Neuronal stem cell (in vitro differentiated cells): ENCODE results near the gene TGFBR1.

Source experiments
- DNase-seq: peaks from one replicate; pipeline ENCODE4 v3.0.0-alpha.2; 2013; ENCODE audit warnings: low spot score
- H2AFZ ChIP-seq: one replicate; pipeline ENCODE4 v1.6.1; 2013; ENCODE audit warnings: mild to moderate bottlenecking, low read length, inconsistent platforms
- H2AK5ac ChIP-seq: 2 replicates; pipeline ENCODE4 v1.6.1; 2013; ENCODE audit warnings: low read depth, mild to moderate bottlenecking, inconsistent platforms, low read length, moderate library complexity, mixed read lengths
- H2BK120ac ChIP-seq: 2 replicates; pipeline ENCODE4 v1.6.1; 2013; ENCODE audit warnings: low read depth, mild to moderate bottlenecking, inconsistent platforms, low read length, moderate library complexity, mixed read lengths
- H2BK12ac ChIP-seq: one replicate; pipeline ENCODE4 v1.6.1; 2013; ENCODE audit warnings: low read length, inconsistent platforms
- H2BK15ac ChIP-seq: 2 replicates; pipeline ENCODE4 v1.6.1; 2013; ENCODE audit warnings: mild to moderate bottlenecking, low read length, inconsistent platforms, mixed read lengths
- H2BK5ac ChIP-seq: one replicate; pipeline ENCODE4 v1.6.1; 2013; ENCODE audit warnings: inconsistent platforms, mild to moderate bottlenecking, low read length, moderate library complexity
- H3K14ac ChIP-seq: one replicate; pipeline ENCODE4 v1.6.1; 2013; ENCODE audit warnings: low read length, inconsistent platforms
- H3K18ac ChIP-seq: 2 replicates; pipeline ENCODE4 v1.6.1; 2013; ENCODE audit warnings: low read length, inconsistent platforms
- H3K23ac ChIP-seq: 2 replicates; pipeline ENCODE4 v1.6.1; 2013; ENCODE audit warnings: low read depth, mild to moderate bottlenecking, mixed read lengths, low read length, inconsistent platforms; ENCODE audit not compliant: poor library complexity
- H3K27ac ChIP-seq: replicated peaks from 3 replicates; pipeline ENCODE4 v1.5.1; 2013; ENCODE audit warnings: low read length, inconsistent platforms
- H3K27me3 ChIP-seq, 3 experiments: 2 replicates each; pipeline ENCODE4 v1.6.1; 2013; ENCODE audit warnings: low read length in 3 of 3, mild to moderate bottlenecking in 2 of 3, inconsistent platforms in 1 of 3, low read depth in 1 of 3, mixed read lengths in 1 of 3, moderate library complexity in 1 of 3; ENCODE audit not compliant: control insufficient read depth in 3 of 3, insufficient read depth in 3 of 3
- H3K36me3 ChIP-seq, 2 donors: replicated peaks in 1 of 2; 2 replicates each; pipeline ENCODE4 v1.6.1; 2013; ENCODE audit warnings: low read length in 2 of 2; ENCODE audit not compliant: control insufficient read depth in 2 of 2, insufficient read depth in 2 of 2
- H3K4ac ChIP-seq: 2 replicates; pipeline ENCODE4 v1.6.1; 2013; ENCODE audit warnings: inconsistent platforms, mild to moderate bottlenecking, low read length, moderate library complexity
- H3K4me1 ChIP-seq, 2 donors: 1 replicate in 1 of 2; 2 replicates in 1 of 2; pipeline ENCODE4 v1.6.1; 2013; ENCODE audit warnings: low read length in 2 of 2, low read depth in 1 of 2; ENCODE audit not compliant: control insufficient read depth in 2 of 2, insufficient read depth in 1 of 2
- H3K4me2 ChIP-seq: one replicate; pipeline ENCODE4 v1.6.1; 2013; ENCODE audit warnings: mild to moderate bottlenecking, low read length, inconsistent platforms; ENCODE audit not compliant: insufficient read depth, poor library complexity, severe bottlenecking
- H3K4me3 ChIP-seq, 2 donors: 2 replicates each; pipeline ENCODE4 v1.5.1; 2013; ENCODE audit warnings: low read length in 2 of 2, mild to moderate bottlenecking in 2 of 2, inconsistent platforms in 1 of 2, moderate library complexity in 1 of 2
- H3K79me1 ChIP-seq: one replicate; pipeline ENCODE4 v1.6.1; 2013; ENCODE audit warnings: low read depth, mild to moderate bottlenecking, inconsistent platforms, low read length, moderate library complexity
- H3K9ac ChIP-seq: one replicate; pipeline ENCODE4 v1.6.1; 2013; ENCODE audit warnings: mild to moderate bottlenecking, low read depth, low read length, inconsistent platforms; ENCODE audit not compliant: poor library complexity
- H3K9me3 ChIP-seq, 2 donors: replicated peaks in 1 of 2; 2 replicates each; pipeline versions ENCODE3 to v1.6.1; 2013; ENCODE audit warnings: low read length in 2 of 2, mild to moderate bottlenecking in 2 of 2, inconsistent platforms in 1 of 2, low read depth in 1 of 2, mixed read lengths in 1 of 2, moderate library complexity in 1 of 2; ENCODE audit not compliant: control insufficient read depth in 2 of 2, insufficient read depth in 1 of 2
- H4K8ac ChIP-seq: one replicate; pipeline ENCODE4 v1.6.1; 2013; ENCODE audit warnings: low read depth, mild to moderate bottlenecking, inconsistent platforms, low read length, moderate library complexity
- H4K91ac ChIP-seq: one replicate; pipeline ENCODE4 v1.6.1; 2013; ENCODE audit warnings: low read length, low read depth, mild to moderate bottlenecking, inconsistent platforms; ENCODE audit not compliant: poor library complexity
- WGBS, 2 donors: extraction: QIAGEN DNeasy Blood & Tissue Kit; methylation state at CpG; one replicate each; pipeline ENCODE4 v1.1.7; 2013; ENCODE audit warnings: missing lambda C conversion rate in 2 of 2, mixed read lengths in 1 of 2; ENCODE audit not compliant: insufficient read length in 2 of 2, insufficient replicate concordance in 1 of 2; ENCODE audit errors: extremely low coverage in 2 of 2; 5-methylcytosine and 5-hydroxymethylcytosine counted together

The TGFBR1 gene

GRCh38 chr9:99063522-99063921 is 41.4 kb upstream of the TGFBR1 start:
- no peak overlapping the region for H3K4me2 ChIP-seq
- no peaks in the 10 kb centered on the region for H3K9me3 ChIP-seq
- no peak overlapping the region for H3K4ac ChIP-seq
- H2BK12ac ChIP-seq: no peak overlapping the region
- no peak overlapping the region for H3K18ac ChIP-seq
- no CpG with 5 or more reads among the region's 1 CpG for whole genome bisulfite sequencing, 2 donors
- H3K4me3 ChIP-seq: no peak overlapping the region
- no peaks in the 10 kb centered on the region for H3K4me1 ChIP-seq
- H2BK5ac ChIP-seq: no peak overlapping the region
- no peak overlapping the region for H3K27ac ChIP-seq
- no peak overlapping the region for H2AFZ ChIP-seq
- no peak overlapping the region for H2AK5ac ChIP-seq
- no peak overlapping the region for H2BK15ac ChIP-seq
- no peak overlapping the region for H3K23ac ChIP-seq
- no peak for DNase-seq
- H3K14ac ChIP-seq: no peak overlapping the region
- H2BK120ac ChIP-seq: no peak overlapping the region
- no peak overlapping the region for H4K91ac ChIP-seq
- no peaks in the 10 kb centered on the region for H3K36me3 ChIP-seq
- H3K79me1 ChIP-seq: no peaks in the 10 kb centered on the region
- no peak overlapping the region for H4K8ac ChIP-seq
- peaks cover 0 to 9% (median 0%) of the 10 kb centered on the region in 3 experiments for H3K27me3 ChIP-seq
- no peak overlapping the region for H3K9ac ChIP-seq

GRCh38 chr9:99066571-99066970 is 38.3 kb upstream of the TGFBR1 start:
- H4K8ac ChIP-seq: no peak overlapping the region
- WGBS, 2 donors: no CpG with 5 or more reads among the region's 3 CpGs
- no peak overlapping the region for H2BK15ac ChIP-seq
- H3K4me1 ChIP-seq: peaks cover 0 to 3% of the 10 kb centered on the region in 2 donors
- H2AFZ ChIP-seq: peak overlapping the region; percentile 26
- no peak overlapping the region for H3K23ac ChIP-seq
- H3K18ac ChIP-seq: no peak overlapping the region
- no peak overlapping the region for H2AK5ac ChIP-seq
- no peak overlapping the region for H4K91ac ChIP-seq
- H2BK120ac ChIP-seq: no peak overlapping the region
- H3K9ac ChIP-seq: no peak overlapping the region
- H3K4me3 ChIP-seq: no peak overlapping the region
- peaks cover 0 to 5% (median 0%) of the 10 kb centered on the region in 3 experiments for H3K27me3 ChIP-seq
- no peak overlapping the region for H3K4ac ChIP-seq
- no peak overlapping the region for H2BK12ac ChIP-seq
- H3K36me3 ChIP-seq: no peaks in the 10 kb centered on the region
- no peak overlapping the region for H3K4me2 ChIP-seq
- H3K14ac ChIP-seq: no peak overlapping the region
- H3K27ac ChIP-seq: no peak overlapping the region
- no peaks in the 10 kb centered on the region for H3K9me3 ChIP-seq
- no peak for DNase-seq
- no peak overlapping the region for H2BK5ac ChIP-seq
- no peaks in the 10 kb centered on the region for H3K79me1 ChIP-seq

GRCh38 chr9:99069075-99069474 is 35.8 kb upstream of the TGFBR1 start:
- Histone ChIP-seq H3K27me3 (peaks cover 0 to 5% (median 0%) of the 10 kb centered on the region in 3 experiments), H3K9ac (no peak overlapping the region), H3K4me2 (no peak overlapping the region), H3K4me1 (peaks cover 0 to 3% of the 10 kb centered on the region in 2 donors), H2BK12ac (no peak overlapping the region), H4K91ac (no peak overlapping the region), H2BK5ac (no peak overlapping the region), H3K23ac (no peak overlapping the region), H3K4me3 (no peak overlapping the region), H3K14ac (no peak overlapping the region), H2BK120ac (no peak overlapping the region), H3K9me3 (no peaks in the 10 kb centered on the region), H2AK5ac (no peak overlapping the region), H3K27ac (no peak overlapping the region), H3K18ac (no peak overlapping the region), H2AFZ (no peak overlapping the region), H3K79me1 (no peaks in the 10 kb centered on the region), H3K36me3 (no peaks in the 10 kb centered on the region), H2BK15ac (no peak overlapping the region), H4K8ac (no peak overlapping the region), H3K4ac (no peak overlapping the region)
- WGBS, 2 donors: no CpG with 5 or more reads among the region's 1 CpG
- DNase-seq: no peak

GRCh38 chr9:99069546-99069945 is 35.4 kb upstream of the TGFBR1 start:
- peaks cover 0 to 5% (median 0%) of the 10 kb centered on the region in 3 experiments for H3K27me3 ChIP-seq
- no CpG with 5 or more reads among the region's 12 CpGs for WGBS, 2 donors
- no peak for DNase-seq

More at GRCh38 chr9:99069546-99069945, 35.4 kb upstream of the TGFBR1 start:
- Histone ChIP-seq H2BK15ac (no peak overlapping the region), H3K27ac (no peak overlapping the region), H2AFZ (no peak overlapping the region), H3K18ac (no peak overlapping the region), H3K9me3 (no peaks in the 10 kb centered on the region), H4K91ac (no peak overlapping the region), H4K8ac (no peak overlapping the region), H3K14ac (no peak overlapping the region), H3K23ac (no peak overlapping the region), H3K4ac (no peak overlapping the region), H3K9ac (no peak overlapping the region), H2BK12ac (no peak overlapping the region), H3K4me2 (no peak overlapping the region), H2BK120ac (no peak overlapping the region), H2AK5ac (no peak overlapping the region), H3K4me3 (no peak overlapping the region), H3K79me1 (no peaks in the 10 kb centered on the region), H3K4me1 (peaks cover 0 to 3% of the 10 kb centered on the region in 2 donors), H2BK5ac (no peak overlapping the region), H3K36me3 (no peaks in the 10 kb centered on the region)
